GM20431 (cell line): Measurements from ENCODE around the gene MYOZ3.

Experiments
- in situ Hi-C: fragments of 300-500 bp; cut with MseI, MboI; formaldehyde crosslinking; loops from one replicate; pipeline ENCODE4 v1.15.0; 2020; ENCODE audit warnings: low sequenced_read_pairs; ENCODE audit not compliant: unreplicated experiment

The MYOZ3 gene

GRCh38 chr5:150674341-150674821, 13.3 kb downstream of the MYOZ3 start:
- in situ Hi-C loops = no loop called here

- in situ Hi-C loops = no loop called here
Measured at GRCh38 chr5:150675069-150675468, 14.0 kb downstream of the MYOZ3 start.

- in situ Hi-C loops = no loop called here
Measured at GRCh38 chr5:150676578-150676977, 15.5 kb downstream of the MYOZ3 start.

GRCh38 chr5:150689120-150689519, 28.1 kb downstream of the MYOZ3 start:
- in situ Hi-C loops = no loop called here

GRCh38 chr5:150690760-150691159, 29.7 kb downstream of the MYOZ3 start:
- in situ Hi-C loops = no loop called here

GRCh38 chr5:150692276-150692675, 31.2 kb downstream of the MYOZ3 start:
- in situ Hi-C loops = no loop called here

- in situ Hi-C loops = no loop called here
Measured at GRCh38 chr5:150694612-150695011, 33.6 kb downstream of the MYOZ3 start.

GRCh38 chr5:150700246-150700593, 39.2 kb downstream of the MYOZ3 start:
- in situ Hi-C loops = no loop called here

GRCh38 chr5:150700594-150701377, 39.7 kb downstream of the MYOZ3 start, which contains the start of gene RBM22:
RBM22 (minus strand) TSS chr5:150701062; CDS start chr5:150700985, 77 bp downstream.
- in situ Hi-C loops = no loop called here

- in situ Hi-C loops = no loop called here
Measured at GRCh38 chr5:150703762-150704161, 42.7 kb downstream of the MYOZ3 start.

- in situ Hi-C loops = no loop called here
Measured at GRCh38 chr5:150706776-150707390, 45.8 kb downstream of the MYOZ3 start.

- in situ Hi-C loops = no loop called here
Measured at GRCh38 chr5:150710165-150710564, 49.1 kb downstream of the MYOZ3 start.

GRCh38 chr5:150723845-150724244, 62.8 kb downstream of the MYOZ3 start:
- in situ Hi-C loops = no loop called here
